Endothelial cell of umbilical vein (primary cell): Measurements from ENCODE around the gene HSD17B2. TPM values are rescaled to one million over a fixed set of nuclear protein-coding genes. Genes with fewer than 3 reads are reported as not detected.

Experiments
- BruUV-seq: library from RNA; stranded (reverse); fragments of 400-500 nt; replicated peaks from 2 replicates; lab custom pipeline; 2021; lab: Mats Ljungman, UMichigan
- CTCF ChIA-PET: fragments of 300-600, 350-600 bp; sonication (Branson Sonifier 250); formaldehyde crosslinking; loops from one replicate; lab custom pipeline; 2021; ENCODE audit warnings: antibody characterized with exemption, inconsistent platforms; lab: Charles Lee
- POLR2A ChIA-PET: fragments of 300-600, 350-600 bp; sonication (Branson Sonifier 250); formaldehyde crosslinking; loops from one replicate; lab custom pipeline; 2021; ENCODE audit warnings: antibody characterized with exemption, inconsistent platforms; lab: Charles Lee
- DNase-seq: peaks from one replicate; pipeline ENCODE4 v3.0.0-alpha.2; 2011; ENCODE audit warnings: low read depth, low spot score
- FAIRE-seq: peaks from 2 replicates; lab custom pipeline; 2011; peaks lifted over from hg19 to GRCh38; lab: Jason Lieb, UNC
- H2AFZ ChIP-seq: 2 replicates; pipeline ENCODE4 v1.6.0; 2012; ENCODE audit warnings: low read depth, low read length, control low read depth, inconsistent platforms
- H3K27ac ChIP-seq: 2 replicates; pipeline ENCODE4 v1.5.1; 2011; ENCODE audit warnings: low read depth, mild to moderate bottlenecking, control low read depth, low read length, moderate library complexity; ENCODE audit not compliant: insufficient read depth
- H3K27me3 ChIP-seq, 2 experiments: 2 replicates each; pipeline versions ENCODE4 v1.6.0 to v1.6.1; 2011; ENCODE audit warnings: low read length in 2 of 2, mixed read lengths in 1 of 2; ENCODE audit not compliant: control insufficient read depth in 2 of 2, insufficient read depth in 2 of 2
- H3K36me3 ChIP-seq, 2 experiments: 2 replicates in 1 of 2; 3 replicates in 1 of 2; pipeline ENCODE4 v1.5.1; 2011; ENCODE audit warnings: low read length in 2 of 2, mild to moderate bottlenecking in 1 of 2, moderate library complexity in 1 of 2; ENCODE audit not compliant: control insufficient read depth in 2 of 2, insufficient read depth in 2 of 2; ENCODE audit errors: extremely low read depth in 1 of 2
- H3K4me1 ChIP-seq: 3 replicates; pipeline ENCODE4 v1.5.1; 2011; ENCODE audit warnings: mild to moderate bottlenecking, low read length; ENCODE audit not compliant: control insufficient read depth, insufficient read depth; ENCODE audit errors: extremely low read depth
- H3K4me2 ChIP-seq: 2 replicates; pipeline ENCODE4 v1.6.1; 2011; ENCODE audit warnings: low read length, control low read depth, mixed read lengths; ENCODE audit not compliant: insufficient read depth
- H3K4me3 ChIP-seq, 3 experiments: fragments of 200-600 bp in 1 of 3; sonication (generic), shearing (Covaris generic) in 1 of 3; replicated peaks in 1 of 3; 2 replicates each; pipeline ENCODE4 v1.5.1; 2011 to 2016; ENCODE audit warnings: control low read depth in 3 of 3, low read length in 3 of 3, mild to moderate bottlenecking in 2 of 3, inconsistent platforms in 1 of 3, low read depth in 1 of 3, moderate library complexity in 1 of 3; ENCODE audit not compliant: insufficient read depth in 1 of 3
- H3K79me2 ChIP-seq: 2 replicates; pipeline ENCODE4 v1.6.0; 2012; ENCODE audit warnings: low read length, inconsistent platforms; ENCODE audit not compliant: control insufficient read depth, insufficient read depth
- H3K9ac ChIP-seq: replicated peaks from 2 replicates; pipeline ENCODE3; 2011; ENCODE audit warnings: low read length, control low read depth; ENCODE audit not compliant: insufficient read depth; ENCODE audit errors: extremely low read depth
- H3K9me1 ChIP-seq: replicated peaks from 3 replicates; pipeline ENCODE4 v1.6.0; 2011; ENCODE audit warnings: mild to moderate bottlenecking, low read length; ENCODE audit not compliant: control insufficient read depth, insufficient read depth; ENCODE audit errors: extremely low read depth
- H3K9me3 ChIP-seq: replicated peaks from 2 replicates; pipeline ENCODE4 v1.5.1; 2012; ENCODE audit warnings: low read length, inconsistent platforms; ENCODE audit not compliant: control insufficient read depth, insufficient read depth
- H4K20me1 ChIP-seq: replicated peaks from 2 replicates; pipeline ENCODE3; 2011; ENCODE audit warnings: mild to moderate bottlenecking, low read length; ENCODE audit not compliant: control insufficient read depth, insufficient read depth; ENCODE audit errors: extremely low read depth
- CTCF ChIP-seq, 2 donors: IDR thresholded peaks; 1 replicate in 1 of 2; 2 replicates in 1 of 2; pipeline ENCODE4 v1.5.1; 2011; ENCODE audit warnings: low read length in 2 of 2, mild to moderate bottlenecking in 2 of 2, moderate library complexity in 2 of 2, control low read depth in 1 of 2, inconsistent platforms in 1 of 2, low read depth in 1 of 2; ENCODE audit not compliant: insufficient read depth in 1 of 2; ENCODE audit errors: extremely low read depth in 1 of 2
- EZH2 ChIP-seq: IDR thresholded peaks from 2 replicates; pipeline ENCODE4 v1.6.1; 2012; ENCODE audit warnings: borderline replicate concordance, low read depth, mild to moderate bottlenecking, moderate library complexity, low read length, inconsistent platforms; ENCODE audit not compliant: severe bottlenecking
- FOS ChIP-seq: IDR thresholded peaks from 2 replicates; pipeline ENCODE4 v1.6.1; 2011; ENCODE audit warnings: mild to moderate bottlenecking, low read length, moderate library complexity, borderline replicate concordance; ENCODE audit not compliant: insufficient read depth
- GATA2 ChIP-seq: IDR thresholded peaks from 2 replicates; pipeline ENCODE4 v1.7.0; 2011; ENCODE audit warnings: low read depth, mild to moderate bottlenecking, moderate library complexity, mixed read lengths, low read length; ENCODE audit not compliant: insufficient read length, insufficient read depth
- JUN ChIP-seq: IDR thresholded peaks from 2 replicates; pipeline ENCODE4 v1.6.1; 2011; ENCODE audit warnings: borderline replicate concordance, low read depth; ENCODE audit not compliant: insufficient read length, insufficient read depth
- MAX ChIP-seq: IDR thresholded peaks from 2 replicates; pipeline ENCODE4 v1.6.1; 2011; ENCODE audit not compliant: insufficient read depth, insufficient read length
- MYC ChIP-seq: IDR thresholded peaks from one replicate; pipeline ENCODE4 v1.6.1; 2011; ENCODE audit warnings: mild to moderate bottlenecking, low read depth, low read length
- POLR2A ChIP-seq: IDR thresholded peaks from 2 replicates; pipeline ENCODE4 v1.6.1; 2012; ENCODE audit warnings: low read depth, mild to moderate bottlenecking, control low read depth, low read length
- POLR2AphosphoS5 ChIP-seq: IDR thresholded peaks from 2 replicates; pipeline ENCODE4 v1.6.1; 2012; ENCODE audit warnings: low read depth, mild to moderate bottlenecking, control low read depth, low read length, moderate library complexity; ENCODE audit not compliant: insufficient read depth
- dilution Hi-C: fragments of 300-500 bp; cut with MboI; formaldehyde crosslinking; loops from one replicate; pipeline ENCODE4 v1.15.0; 2019; ENCODE audit warnings: low sequenced_read_pairs; ENCODE audit not compliant: extremely low pct_ligation_motif_present
- intact Hi-C: fragments of 100-400 bp; cut with micrococcal nuclease; formaldehyde crosslinking; loops from one replicate; pipeline ENCODE4 v1.10.0; 2022
- polyA plus RNA-seq, 4 experiments: library from polyadenylated mRNA; depleted of rRNA in 3 of 4; stranded (reverse) in 3 of 4; unstranded in 1 of 4; fragments of >200 nt; gene quantifications; 2 replicates each; pipeline versions ENCODE4 v1.2.1 to v1.2.3, GENCODE V29; 2011 to 2012; ENCODE audit warnings: missing spikeins in 1 of 4
- total RNA-seq: library from RNA; stranded (reverse); gene quantifications from 2 replicates; pipeline ENCODE4 v1.2.3, GENCODE V29; 2021

The HSD17B2 gene
- total and polyA plus RNA-seq, 2 donors (not counting 3 experiments of a cell fraction or from before 2014, with no cell fraction given): 1.2 to 4.5 TPM

GRCh38 chr16:82050909-82051357 lies 15.9 kb downstream of the HSD17B2 start:
- H3K4me3 ChIP-seq: no peak overlapping the region
- BruUV-seq: no TSS peak
- no peaks in the 10 kb centered on the region for H4K20me1 ChIP-seq
- H3K27ac ChIP-seq: no peak overlapping the region
- no peak for FAIRE-seq
- no peak for DNase-seq
- H3K4me1 ChIP-seq: no peaks in the 10 kb centered on the region
- no peak overlapping the region for H2AFZ ChIP-seq
- no peaks in the 10 kb centered on the region for H3K36me3 ChIP-seq
- H3K27me3 ChIP-seq: peaks cover 18 to 24% of the 10 kb centered on the region in 2 experiments
- POLR2A ChIA-PET: no interaction called here
- H3K79me2 ChIP-seq: no peaks in the 10 kb centered on the region
- no peaks in the 10 kb centered on the region for H3K9me1 ChIP-seq
- no peak overlapping the region for H3K4me2 ChIP-seq
- dilution Hi-C loops (no loop called here), intact Hi-C loops (no loop called here)
- H3K9ac ChIP-seq: no peak overlapping the region
- CTCF ChIA-PET: interaction anchor here (1.2 to 1.3 kb wide), 2 partner anchors 10 to 34 kb away, joined by 3 to 4 read pairs; no protein-coding TSS in a partner anchor
- H3K9me3 ChIP-seq: no peaks in the 10 kb centered on the region
- TF ChIP-seq EZH2 (no peak), POLR2AphosphoS5 (no peak), POLR2A (no peak), MAX (no peak), CTCF (IDR thresholded peaks at IDR 0.05; ENCODE audit: extremely low read depth in 1 of 2, insufficient read depth in 1 of 2, low read depth in 1 of 2, low read length in 2 of 2) (no peak), FOS (no peak), MYC (no peak), GATA2 (no peak), JUN (no peak)
